ENCODE data around the gene ADH5. TPM values are rescaled to one million over a fixed set of nuclear protein-coding genes. Genes with fewer than 3 reads are reported as not detected.
A peak's percentile ranks its signal among the peaks of the same experiment; 100 is the strongest.

ADH5 gene
- total RNA-seq, 3 donors from 2014 or later (not counting 1 experiment from before 2014, with no cell fraction given), result 54.3 to 80.4 (median 62.5) TPM

DNA sequence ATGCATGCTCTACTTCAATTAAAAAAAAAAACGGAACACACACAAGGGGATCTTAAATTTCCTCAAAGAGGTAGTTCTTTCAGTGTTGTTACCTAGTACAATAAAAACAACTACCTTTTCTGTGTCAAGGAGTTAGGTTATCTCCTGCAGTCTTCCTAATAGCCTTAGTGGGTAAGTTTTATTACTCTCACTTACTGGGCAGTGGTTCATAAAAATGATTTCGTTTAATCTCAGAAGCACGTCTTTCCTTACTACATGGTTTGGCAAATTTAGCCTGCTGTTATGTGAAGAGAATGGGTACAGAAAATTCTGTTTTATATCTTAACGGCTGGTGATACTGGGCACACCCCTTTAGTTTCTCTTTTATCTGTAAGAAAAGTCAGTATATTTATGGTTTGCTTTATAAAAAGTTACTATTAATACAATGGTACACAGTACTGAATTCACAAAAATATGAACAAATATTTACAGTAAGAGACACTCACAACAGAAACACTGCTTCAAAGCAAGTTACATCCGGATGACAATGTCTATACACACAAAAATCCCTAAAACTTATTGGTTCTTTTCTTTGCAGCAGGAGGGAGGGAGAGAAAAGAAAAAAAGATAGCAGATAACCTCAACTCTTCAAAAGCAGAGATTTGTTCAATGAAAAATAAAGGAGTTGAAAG lies 8.8 kb downstream of the ADH5 start:
- Mint-ChIP-seq H3K27ac (peak overlapping the region in 1 of 2 donors; percentile 22), H3K27me3 (ENCODE audit: low read depth in 2 of 2) (no peaks in the 10 kb centered on the region), H3K36me3 (peaks cover 31% of the 10 kb centered on the region), H3K4me3 (no peak overlapping the region), H3K9me3 (no peaks in the 10 kb centered on the region), H3K4me1 (peaks cover 4 to 8% of the 10 kb centered on the region in 2 donors)
- WGBS (ENCODE audit: insufficient coverage), result 100% methylated on average over 2 of the region's 5 CpGs
- no peaks in the 10 kb centered on the region for H3K9me3 ChIP-seq (ENCODE audit: control insufficient read depth, insufficient read depth, low read length)
- ATAC-seq, result no peak
- no peak overlapping the region for H3K27ac ChIP-seq (ENCODE audit: low read length)
- H3K4me1 ChIP-seq (ENCODE audit: control insufficient read depth, insufficient read depth, low read length), result no peaks in the 10 kb centered on the region
- TF ChIP-seq CTCF (IDR thresholded peaks at IDR 0.05), result no peak
- H3K36me3 ChIP-seq (ENCODE audit: control insufficient read depth, insufficient read depth, low read length), result peaks cover 91% of the 10 kb centered on the region
- DNase-seq, result no peak
- intact Hi-C loops (cut with micrococcal nuclease), result no loop called here
- no peaks in the 10 kb centered on the region for H3K27me3 ChIP-seq (ENCODE audit: control insufficient read depth, insufficient read depth, low read length)
- no peak overlapping the region for H3K4me3 ChIP-seq (ENCODE audit: low read length)

GRCh38 chr4:99078931-99079624 lies 9.5 kb downstream of the ADH5 start:
- Histone ChIP-seq H3K27ac (ENCODE audit: low read length) (no peak overlapping the region), H3K27me3 (ENCODE audit: control insufficient read depth, insufficient read depth, low read length) (no peaks in the 10 kb centered on the region), H3K9me3 (ENCODE audit: control insufficient read depth, insufficient read depth, low read length) (no peaks in the 10 kb centered on the region), H3K4me3 (ENCODE audit: low read length) (no peak overlapping the region), H3K4me1 (ENCODE audit: control insufficient read depth, insufficient read depth, low read length) (no peaks in the 10 kb centered on the region), H3K36me3 (ENCODE audit: control insufficient read depth, insufficient read depth, low read length) (peaks cover 91% of the 10 kb centered on the region)
- Mint-ChIP-seq H3K9me3 (no peaks in the 10 kb centered on the region), H3K27me3 (ENCODE audit: low read depth in 2 of 2) (no peaks in the 10 kb centered on the region), H3K4me3 (no peak overlapping the region), H3K27ac (no peak overlapping the region), H3K36me3 (peaks cover 26% of the 10 kb centered on the region), H3K4me1 (peaks cover 0 to 8% of the 10 kb centered on the region in 2 donors)
- no peak for DNase-seq
- intact Hi-C loops (cut with micrococcal nuclease), result no loop called here
- 84% methylated on average over 5 of the region's 5 CpGs for WGBS (ENCODE audit: insufficient coverage)
- no peak for ATAC-seq
- no peak for TF ChIP-seq CTCF (IDR thresholded peaks at IDR 0.05)

DNA sequence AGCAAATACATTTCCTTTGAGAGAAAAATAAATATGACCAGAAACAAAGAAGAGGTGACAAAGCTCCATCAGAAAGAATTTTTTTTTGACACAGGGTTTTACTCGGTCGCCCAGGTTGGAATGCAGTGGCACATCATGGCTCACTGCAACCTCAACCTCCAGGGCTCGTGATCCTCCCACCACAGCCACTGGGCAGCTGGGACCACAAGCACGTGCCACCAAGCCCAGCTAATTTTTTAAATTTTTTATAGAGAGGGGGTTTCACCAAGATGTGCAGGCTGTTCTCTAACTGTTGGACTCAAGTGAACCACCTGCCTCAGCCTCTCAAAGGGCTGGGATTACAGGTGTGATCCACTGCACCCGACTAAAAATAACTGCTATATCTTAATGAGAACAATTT lies 10.3 kb downstream of the ADH5 start:
- H3K4me1 Mint-ChIP-seq, result peaks cover 4 to 10% of the 10 kb centered on the region in 2 donors
- H3K36me3 Mint-ChIP-seq, result peaks cover 32% of the 10 kb centered on the region
- 96% methylated on average over 5 of the region's 5 CpGs for WGBS (ENCODE audit: insufficient coverage)
- Histone ChIP-seq H3K27ac (ENCODE audit: low read length) (no peak overlapping the region), H3K9me3 (ENCODE audit: control insufficient read depth, insufficient read depth, low read length) (no peaks in the 10 kb centered on the region), H3K4me1 (ENCODE audit: control insufficient read depth, insufficient read depth, low read length) (no peaks in the 10 kb centered on the region), H3K4me3 (ENCODE audit: low read length) (no peak overlapping the region), H3K36me3 (ENCODE audit: control insufficient read depth, insufficient read depth, low read length) (peaks cover 91% of the 10 kb centered on the region), H3K27me3 (ENCODE audit: control insufficient read depth, insufficient read depth, low read length) (no peaks in the 10 kb centered on the region)
- H3K27me3 Mint-ChIP-seq (ENCODE audit: low read depth in 2 of 2), result no peaks in the 10 kb centered on the region
- H3K27ac Mint-ChIP-seq, result no peak overlapping the region
- no peak overlapping the region for H3K4me3 Mint-ChIP-seq
- no peak for TF ChIP-seq CTCF (IDR thresholded peaks at IDR 0.05)
- intact Hi-C loops (cut with micrococcal nuclease), result no loop called here
- ATAC-seq (no peak), DNase-seq (no peak)
- H3K9me3 Mint-ChIP-seq, result no peaks in the 10 kb centered on the region
